OCI-LY3 (cell line): Measurements from ENCODE around the gene DYNC1I1.

Experiments
- CTCF ChIP-seq: fragments of 200-600, 300-600 bp; sonication (generic); IDR thresholded peaks from 2 replicates; pipeline ENCODE4 v1.5.1; 2014; ENCODE audit warnings: antibody characterized with exemption, low read length, low read depth
- EZH2phosphoT487 ChIP-seq: fragments of 200-600 bp; shearing (Covaris generic); IDR thresholded peaks from 2 replicates; pipeline ENCODE4 v1.6.1; 2018; ENCODE audit warnings: antibody characterized with exemption, mixed run types, low read depth

DNA sequence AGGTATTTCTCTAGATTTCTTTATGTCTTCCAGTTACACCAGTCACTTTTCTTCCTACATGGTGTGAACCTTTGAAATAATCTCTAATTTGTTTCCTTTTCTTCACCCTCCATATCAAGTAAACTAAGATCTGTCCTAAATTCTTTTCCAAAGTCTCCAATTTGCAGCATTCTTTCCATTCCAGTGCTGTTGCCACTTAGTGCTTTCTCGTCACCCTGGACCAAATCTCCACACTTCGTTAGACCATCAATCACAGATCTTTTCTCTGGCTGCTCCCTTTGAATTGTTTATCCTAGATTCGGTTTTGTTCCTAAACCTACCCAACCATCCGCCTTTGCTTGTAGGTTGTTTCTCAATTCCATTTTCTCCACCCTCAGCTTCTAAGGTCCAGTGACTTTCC, 74.7 kb downstream of the DYNC1I1 start:
- TF ChIP-seq CTCF (no peak), EZH2phosphoT487 (no peak)
